NCI-H1048 (cell line): ENCODE measurements around the gene GFPT1.

Experiments used
- DNase-seq: peaks from one replicate; lab custom pipeline; 2025; lab: John Stamatoyannopoulos, UW

Gene GFPT1

DNA sequence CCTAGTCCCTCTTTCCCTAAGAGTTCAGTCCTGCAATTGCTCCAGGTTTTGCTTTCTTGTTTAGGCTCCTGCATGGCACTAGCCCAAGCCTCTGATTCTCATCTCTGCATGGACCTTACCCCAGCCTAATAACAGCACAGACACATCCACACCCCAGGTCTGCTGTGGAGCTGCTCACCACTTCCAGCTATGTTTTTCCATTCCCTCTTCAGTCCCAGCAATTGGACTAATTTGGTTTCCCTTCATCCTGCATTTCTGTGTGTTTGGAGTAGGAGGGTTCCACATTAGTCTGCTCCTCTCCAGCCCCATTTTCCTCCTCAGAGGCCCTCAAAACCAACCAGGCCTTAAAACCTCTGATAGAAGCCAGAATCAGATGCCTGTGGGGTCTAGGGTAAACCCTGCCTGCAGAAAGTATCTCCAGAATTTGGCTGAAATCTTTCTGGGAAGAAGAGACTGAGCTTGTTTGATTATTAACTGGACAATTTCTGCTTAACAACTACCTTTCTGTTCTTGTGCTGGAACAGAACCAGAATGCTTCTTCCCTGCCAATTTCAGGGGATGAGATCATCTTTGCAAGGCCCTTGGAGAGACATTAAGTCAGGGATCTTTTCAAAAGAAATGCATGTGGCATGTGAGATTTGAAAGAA is 95.9 kb downstream of the GFPT1 start:
- no peak for DNase-seq

DNA sequence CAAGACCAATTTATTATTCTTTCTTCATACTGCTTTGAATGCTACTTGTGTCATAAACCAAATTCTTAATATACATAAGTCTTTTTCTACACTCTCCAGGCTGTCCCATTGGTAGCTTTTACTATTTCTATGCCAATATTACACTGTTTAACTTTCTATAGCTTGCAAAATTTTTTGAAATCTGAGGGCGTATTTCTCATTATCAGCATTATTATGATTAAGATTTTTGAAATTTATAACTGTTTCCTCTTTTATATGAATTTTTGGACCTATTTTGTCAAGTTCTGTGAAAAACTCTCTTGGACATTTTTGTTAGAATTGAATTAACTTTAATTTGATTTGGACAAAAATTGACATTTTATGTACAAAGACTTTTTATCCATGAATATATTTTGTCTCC is 98.6 kb downstream of the GFPT1 start:
- DNase-seq: no peak

- no peak for DNase-seq
These were observed 99.5 kb downstream of the GFPT1 start for GRCh38 chr2:69287544-69287943.

DNA sequence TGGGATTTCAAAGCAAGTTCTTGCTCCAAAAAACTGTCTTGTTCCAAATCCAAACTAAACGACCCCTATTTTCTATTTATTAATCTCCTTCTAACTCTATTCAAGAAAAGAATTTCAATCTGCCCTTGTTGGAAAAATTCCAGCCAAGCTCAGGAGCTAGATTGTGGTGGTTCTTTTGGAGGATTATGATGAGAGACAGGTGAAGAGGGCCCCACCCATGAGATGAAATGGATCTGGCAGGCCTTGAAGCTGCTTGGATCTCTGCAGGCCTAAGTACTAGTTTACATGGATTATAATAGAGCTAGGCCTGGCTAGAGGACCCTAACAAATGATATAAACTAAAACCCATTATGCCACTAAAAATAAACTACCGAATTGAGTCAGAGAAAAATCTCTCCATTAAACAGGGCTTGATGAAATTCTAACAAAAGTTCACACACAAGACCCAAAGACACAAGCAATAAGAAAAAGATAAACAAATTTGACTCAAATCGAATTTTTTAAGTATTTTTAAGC is 101.6 kb downstream of the GFPT1 start:
- no peak for DNase-seq

DNA sequence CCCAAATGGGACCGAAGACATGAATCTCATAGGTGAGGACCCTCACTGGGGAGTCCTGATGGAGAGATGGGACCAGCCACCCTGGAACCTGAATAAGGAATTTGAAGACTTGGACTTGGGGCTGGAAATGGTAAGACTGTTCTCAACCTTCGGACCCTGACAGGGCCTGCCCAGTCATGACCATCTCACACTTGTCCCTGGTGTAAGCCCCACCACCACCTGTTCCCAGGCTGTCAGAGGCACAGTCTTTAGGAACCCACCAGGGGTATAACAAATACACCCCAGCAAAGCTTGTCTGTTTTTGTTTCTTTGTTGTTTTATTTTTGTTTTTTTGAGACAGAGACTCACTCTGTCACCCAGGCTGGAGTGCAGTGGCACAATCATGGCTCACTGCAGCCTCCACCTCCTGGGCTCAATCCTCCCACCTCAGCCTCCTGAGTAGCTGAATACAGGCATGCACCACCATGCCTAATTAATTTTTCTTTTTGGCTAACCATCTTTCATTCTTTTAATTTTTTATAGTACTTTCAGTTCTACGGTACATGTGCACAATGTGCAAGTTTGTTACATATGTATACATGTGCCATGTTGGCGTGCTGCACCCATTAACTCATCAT is 106.1 kb downstream of the GFPT1 start:
- no peak for DNase-seq

DNA sequence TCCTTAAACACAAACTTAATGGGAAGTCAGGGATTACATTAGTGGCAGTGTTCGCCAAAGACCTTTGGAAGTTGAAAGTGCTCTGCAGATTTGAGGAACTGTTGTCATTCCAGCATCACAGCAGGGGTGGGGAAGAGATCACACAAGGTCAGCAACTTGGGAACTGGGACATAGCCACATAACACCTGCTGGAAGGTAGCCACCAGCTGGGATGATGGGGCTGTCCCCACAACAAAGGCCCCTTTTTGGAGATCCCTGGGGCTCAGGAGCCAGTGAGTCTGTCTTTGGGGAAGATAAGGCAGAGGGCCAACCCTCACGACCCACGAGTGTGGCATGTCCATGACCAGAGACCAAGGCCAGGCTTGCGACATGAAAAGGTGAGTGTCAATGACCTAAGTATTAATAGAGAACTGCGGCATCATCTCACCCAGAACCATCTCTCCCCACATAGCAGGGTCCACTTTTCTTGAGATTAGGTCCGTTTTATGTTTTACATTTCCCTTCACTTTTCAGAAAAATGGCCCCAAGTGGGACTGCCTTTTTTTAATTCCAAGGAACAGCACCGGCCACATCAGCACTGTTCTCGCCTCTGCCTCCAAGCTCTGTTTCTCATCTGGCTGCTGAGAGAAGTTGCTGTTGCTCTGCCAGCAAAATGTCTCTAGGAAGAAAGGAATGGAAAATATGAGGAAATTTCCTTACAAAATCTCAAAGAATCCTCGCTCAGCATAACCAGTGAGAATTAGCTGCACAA is 106.9 kb downstream of the GFPT1 start:
- no peak for DNase-seq

GRCh38 chr2:69279211-69279610 is 107.8 kb downstream of the GFPT1 start:
- peak; percentile 46 for DNase-seq

DNA sequence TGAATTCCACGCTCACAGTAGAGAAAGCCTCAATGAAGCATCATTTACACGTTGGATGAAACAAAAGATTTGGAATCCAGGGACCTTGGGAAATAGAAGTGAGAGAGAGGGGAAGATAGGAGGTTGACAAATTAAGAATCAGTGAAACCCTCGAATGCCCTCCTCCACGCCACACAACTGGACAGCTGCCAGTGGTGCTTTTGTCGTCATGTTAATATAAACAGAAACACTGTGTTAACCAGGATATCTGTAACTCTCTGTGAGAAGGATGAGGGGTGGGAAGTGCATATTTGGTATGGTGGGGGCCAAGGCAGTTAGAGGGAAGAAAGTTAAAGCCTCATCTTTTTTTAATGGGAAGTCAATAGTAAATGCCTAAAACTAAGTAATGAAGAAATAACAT is 108.7 kb downstream of the GFPT1 start:
- DNase-seq: no peak

GRCh38 chr2:69275490-69275889 is 111.5 kb downstream of the GFPT1 start:
- no peak for DNase-seq

- no peak for DNase-seq
These were observed 114.1 kb downstream of the GFPT1 start for GRCh38 chr2:69272803-69273471.

DNA sequence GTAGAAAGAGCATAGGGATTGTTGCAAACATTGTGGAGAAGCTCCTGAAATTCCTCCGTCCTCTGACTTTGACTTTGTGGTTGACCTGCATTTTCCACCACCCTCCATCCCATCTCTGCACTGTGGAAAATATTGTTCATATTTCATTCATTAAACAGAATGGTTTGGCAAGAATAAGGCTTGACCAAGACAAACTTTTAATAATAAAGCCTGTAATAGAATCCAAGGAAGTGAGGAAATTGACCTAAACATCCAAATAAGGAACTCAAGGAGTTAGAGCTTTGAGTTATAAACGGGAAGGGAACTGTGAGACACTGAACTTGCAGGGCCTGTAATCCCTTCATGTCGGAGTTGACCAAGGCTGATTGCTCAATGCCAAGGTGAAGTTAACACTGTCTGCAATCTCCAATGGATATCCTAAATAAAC is 115.2 kb downstream of the GFPT1 start:
- no peak for DNase-seq
